NCI-H187 treated with DMSO at 0.1 percent for 48 hours (cell line): ENCODE data around the gene ADNP2.

Source experiments
- DNase-seq: peaks from one replicate; lab custom pipeline; 2025; lab: John Stamatoyannopoulos, UW

ADNP2 gene

DNA sequence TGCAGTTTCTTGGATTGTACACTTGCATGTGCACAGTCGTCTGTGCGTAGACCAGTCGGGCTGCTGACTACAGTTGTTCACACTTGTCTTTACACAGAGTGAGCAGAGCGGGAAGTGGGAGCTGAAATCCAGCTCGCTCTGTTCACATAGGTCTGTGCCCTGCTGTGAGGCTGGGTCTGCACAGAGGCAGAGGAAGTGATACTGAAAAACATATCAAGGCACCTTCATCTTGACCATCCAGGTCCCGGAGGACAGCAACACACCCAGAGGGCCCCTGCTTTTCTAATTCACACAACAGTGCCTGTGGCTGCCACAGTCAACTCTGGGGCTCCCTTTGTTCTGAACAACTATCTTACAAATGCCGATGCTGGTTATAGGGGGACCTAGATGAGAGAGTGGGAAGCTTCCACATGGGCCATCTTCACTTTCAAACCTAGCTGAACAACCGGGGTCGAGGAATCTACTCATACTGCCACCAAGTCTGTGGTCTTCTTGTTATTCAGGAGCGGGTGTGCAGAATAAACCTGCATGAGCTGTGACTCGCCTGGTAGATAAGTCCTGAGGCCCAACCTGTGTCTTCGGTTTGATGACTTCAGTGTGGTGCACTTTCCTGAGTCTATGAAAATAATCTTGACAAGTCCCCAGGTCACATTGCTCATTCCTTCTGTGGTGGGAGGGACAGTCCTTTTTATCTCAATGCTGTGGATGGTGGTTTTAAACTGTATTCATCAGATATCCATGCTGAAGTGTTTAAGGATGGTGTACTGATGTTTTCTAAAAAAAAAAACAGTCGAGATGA is 3.5 kb upstream of the ADNP2 start:
- DNase-seq: no peak

DNA sequence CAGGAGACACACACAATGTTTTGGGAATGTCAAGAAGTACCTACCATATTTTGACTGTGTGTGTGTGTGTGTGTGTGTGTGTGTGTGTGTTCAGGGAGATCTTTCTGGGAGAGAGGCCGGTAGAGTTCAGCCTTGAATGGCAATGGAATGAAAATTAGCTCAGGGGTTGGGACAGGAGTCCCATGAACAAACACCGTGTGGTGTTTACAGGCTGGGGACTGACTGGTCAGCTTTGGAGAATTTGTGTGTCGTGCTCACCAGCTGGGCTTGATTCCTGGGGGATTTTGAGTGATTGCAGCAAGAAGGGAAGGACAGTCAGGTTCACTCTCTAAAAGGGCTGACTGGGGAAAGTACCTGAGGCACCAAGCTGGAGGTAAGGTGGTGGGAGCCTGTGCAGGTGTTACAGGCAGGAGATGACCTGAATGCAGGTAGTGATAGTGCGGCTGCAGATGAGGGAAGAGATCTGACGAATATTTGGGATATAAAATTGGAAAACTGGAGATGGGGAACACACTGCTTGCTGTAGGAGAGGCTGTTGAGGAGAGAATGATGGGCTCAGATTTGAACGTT is 2.5 kb upstream of the ADNP2 start:
- no peak for DNase-seq

DNA sequence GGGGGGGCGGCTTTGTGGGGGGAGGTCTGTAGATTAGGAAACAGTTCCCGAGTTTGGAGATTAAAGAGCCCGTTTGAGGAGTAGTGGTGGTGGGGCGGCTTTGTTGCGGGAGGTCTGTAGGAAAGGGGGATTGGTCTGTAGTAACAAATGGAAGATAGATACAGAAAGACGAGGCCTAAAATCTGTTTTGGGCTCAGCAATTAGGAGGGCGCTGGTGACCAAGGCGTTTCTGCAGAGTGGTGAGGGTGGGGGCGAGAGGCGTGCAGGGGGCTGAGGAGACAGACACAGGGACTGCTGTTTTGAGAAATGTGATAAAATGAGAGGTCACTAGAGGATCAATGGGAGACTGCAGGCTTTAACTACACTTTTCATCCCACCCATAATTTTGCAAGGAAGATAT is 1.6 kb upstream of the ADNP2 start:
- no peak for DNase-seq

DNA sequence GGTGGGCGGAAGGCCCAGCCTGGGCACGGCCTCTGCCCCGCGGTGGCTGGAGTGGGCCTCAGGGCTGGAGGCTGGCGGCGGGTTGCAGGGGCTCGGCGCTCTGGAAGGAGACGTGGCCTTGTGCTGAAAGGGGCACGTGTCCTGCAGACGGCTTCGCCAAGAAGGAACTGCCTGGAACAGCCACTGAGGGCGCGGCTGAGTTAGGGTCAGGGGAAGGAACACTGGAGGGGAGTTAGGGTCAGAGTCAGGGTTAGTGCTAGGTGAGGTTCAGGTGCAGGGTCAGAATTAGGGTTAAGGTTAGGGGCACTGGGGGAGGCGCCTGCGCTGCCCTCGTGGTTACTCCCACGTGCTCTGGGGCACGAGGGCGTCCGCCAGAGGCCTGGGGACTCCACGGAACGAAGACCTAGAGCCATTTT is 933 bp upstream of the ADNP2 start:
- no peak for DNase-seq

DNA sequence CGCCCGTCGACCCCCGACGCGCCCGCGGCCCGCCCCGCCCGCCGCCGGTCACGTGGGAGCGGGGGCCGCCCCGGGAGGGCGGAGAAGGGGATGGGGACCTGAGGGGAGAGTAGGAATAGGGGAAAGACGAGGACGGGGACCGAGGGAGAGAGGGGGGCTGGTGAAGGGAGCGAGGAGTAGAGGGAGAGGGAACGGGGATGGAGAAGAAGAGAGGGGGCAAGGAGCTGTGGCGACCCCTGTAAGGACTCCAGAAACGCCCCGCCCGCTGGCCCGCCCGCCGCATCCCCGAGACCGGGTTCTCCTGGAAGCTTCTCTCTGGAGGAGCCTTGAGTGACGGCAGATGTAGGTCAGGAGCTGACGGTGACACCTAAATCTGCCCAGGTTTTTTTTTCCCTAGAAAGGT is 615 bp downstream of the ADNP2 start:
- DNase-seq: no peak

DNA sequence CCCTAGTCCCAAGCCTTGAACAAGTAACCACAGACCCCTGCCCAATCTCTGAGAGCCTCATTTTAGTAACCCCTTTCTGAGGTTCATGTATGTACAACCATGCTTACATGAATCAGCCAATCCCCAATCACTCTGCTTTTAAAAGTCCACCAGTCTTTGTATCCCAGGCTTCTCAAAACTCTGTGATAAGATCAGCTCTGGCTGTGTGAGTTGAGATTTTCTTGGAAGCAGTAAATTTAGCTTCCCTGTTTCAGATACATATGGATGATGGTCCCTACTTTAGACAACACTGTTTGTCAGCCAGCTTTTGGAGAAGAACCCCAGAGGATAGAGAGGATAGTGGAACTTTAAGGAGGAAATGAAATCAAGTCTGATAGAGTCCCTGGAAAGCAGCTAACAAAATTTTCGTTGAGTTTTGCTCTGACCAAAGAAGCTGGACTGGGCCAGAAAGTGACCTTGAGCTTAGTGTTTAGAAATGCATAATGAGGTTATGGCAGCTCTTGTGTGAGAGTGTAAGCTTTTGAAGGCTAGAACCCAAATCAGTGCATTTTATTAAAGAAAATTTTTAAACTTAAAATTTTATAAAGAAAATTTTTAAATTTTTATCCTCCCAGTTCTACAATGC is 3.7 kb downstream of the ADNP2 start:
- no peak for DNase-seq

DNA sequence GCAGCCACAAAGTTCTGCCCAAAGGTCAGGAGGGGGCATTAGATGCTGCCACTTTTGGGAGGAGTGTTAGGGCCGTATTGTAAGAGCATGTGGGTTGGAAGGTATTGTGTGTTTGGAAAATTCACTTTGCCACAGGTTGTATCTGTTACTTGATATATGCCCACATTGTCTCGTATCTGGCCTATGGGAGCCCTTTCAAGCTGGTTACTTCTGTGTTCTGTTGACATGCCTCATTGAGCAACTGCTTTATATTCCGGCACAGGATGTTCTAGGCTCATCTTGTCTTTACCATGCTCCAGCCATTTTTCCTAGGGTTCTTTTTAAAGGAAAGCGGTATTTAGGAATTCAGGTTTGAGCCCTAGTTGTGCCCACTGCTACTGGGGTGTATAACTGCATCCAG is 6.0 kb downstream of the ADNP2 start:
- no peak for DNase-seq

DNA sequence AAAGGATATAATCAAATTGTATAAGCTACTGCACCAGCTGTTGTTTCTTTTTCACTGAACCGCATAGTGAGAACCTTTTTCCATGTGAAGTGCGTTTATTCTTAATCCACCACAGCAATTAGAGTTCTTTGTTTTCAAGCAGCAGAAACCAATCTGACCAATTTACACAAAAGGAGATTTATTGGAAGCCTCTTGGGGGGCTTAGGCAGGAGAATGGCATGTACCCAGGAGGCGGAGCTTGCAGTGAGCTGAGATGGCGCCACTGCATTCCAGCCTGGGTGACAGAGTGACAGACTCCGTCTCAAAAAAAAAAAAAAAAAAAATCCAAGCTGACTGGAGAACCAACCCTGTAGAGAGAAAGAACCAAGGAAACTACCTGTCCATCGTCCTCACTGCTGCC is 10.0 kb downstream of the ADNP2 start:
- DNase-seq: no peak

DNA sequence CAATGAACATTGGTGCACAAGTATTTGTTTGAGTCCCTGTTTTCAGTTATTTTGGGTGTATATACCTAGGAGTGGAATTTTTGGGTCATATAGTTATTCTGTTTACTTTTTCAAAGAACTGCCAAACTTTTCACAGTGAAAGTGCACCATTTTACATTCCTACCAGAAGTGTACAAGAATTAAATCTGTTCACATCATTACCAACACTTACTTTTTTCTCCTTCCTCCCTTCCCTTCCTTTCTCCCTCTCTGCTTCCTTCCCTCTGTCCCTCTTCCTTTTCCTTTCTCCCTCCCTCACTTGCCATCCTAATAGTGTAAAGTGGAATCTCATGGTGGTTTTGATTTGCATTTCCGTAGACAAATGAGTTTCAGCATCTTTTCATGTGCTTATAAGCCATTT is 11.9 kb downstream of the ADNP2 start:
- DNase-seq: no peak

DNA sequence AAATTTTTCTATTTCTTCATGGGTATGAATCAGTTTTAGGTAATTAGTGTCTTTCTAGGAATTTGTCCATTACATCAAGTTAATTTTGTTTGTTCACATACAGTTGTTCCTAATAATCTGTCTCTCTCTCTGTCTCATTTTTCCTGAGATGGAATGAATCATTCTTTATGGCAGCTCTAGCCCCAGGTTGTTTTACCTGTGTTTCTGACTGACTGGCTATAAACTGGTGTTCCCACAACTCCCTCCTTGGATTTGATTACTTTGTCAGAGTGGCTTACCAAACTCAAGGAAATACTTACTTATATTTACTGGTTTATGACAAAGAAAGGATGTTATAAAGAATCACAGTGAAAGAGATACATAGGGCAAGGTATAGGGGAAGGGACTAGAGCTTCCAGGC is 15.1 kb downstream of the ADNP2 start:
- no peak for DNase-seq

DNA sequence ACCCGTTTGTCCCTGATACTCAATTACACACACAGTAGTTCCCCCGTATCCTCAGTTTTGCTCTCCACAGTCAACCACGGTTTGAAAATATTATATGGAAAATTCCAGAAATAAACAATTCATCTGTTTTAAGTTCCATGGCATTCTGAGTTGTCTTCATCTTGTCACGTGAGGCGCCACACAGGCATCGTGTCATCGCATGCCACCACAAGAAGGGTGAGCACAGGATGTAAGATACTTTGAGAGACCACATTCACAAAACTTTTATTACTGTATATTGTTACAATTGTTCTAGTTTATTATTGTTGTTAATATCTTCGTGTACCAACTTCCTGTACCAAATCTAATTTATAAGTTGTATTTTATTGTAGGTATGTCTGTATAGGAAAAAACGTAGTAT is 17.7 kb downstream of the ADNP2 start:
- DNase-seq: no peak

DNA sequence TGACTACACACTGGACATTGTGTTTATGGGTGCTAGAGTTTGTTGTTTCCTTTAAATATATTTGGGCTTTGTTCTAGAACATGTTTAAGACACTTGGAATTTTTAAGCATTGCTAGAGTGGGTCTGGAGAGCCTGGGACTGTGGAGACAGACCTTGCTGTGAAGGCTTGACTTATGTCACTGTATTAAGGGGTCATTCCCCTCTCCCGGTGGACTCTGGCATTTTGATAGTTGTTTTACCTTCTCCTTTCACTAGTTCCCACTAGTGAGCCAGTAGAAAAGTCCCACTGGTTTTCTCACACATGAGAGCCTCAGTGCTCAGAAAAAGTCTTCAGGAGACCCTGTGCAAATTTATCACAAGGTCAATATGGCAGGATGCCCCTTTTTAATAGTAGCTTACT is 18.6 kb downstream of the ADNP2 start:
- DNase-seq: no peak

DNA sequence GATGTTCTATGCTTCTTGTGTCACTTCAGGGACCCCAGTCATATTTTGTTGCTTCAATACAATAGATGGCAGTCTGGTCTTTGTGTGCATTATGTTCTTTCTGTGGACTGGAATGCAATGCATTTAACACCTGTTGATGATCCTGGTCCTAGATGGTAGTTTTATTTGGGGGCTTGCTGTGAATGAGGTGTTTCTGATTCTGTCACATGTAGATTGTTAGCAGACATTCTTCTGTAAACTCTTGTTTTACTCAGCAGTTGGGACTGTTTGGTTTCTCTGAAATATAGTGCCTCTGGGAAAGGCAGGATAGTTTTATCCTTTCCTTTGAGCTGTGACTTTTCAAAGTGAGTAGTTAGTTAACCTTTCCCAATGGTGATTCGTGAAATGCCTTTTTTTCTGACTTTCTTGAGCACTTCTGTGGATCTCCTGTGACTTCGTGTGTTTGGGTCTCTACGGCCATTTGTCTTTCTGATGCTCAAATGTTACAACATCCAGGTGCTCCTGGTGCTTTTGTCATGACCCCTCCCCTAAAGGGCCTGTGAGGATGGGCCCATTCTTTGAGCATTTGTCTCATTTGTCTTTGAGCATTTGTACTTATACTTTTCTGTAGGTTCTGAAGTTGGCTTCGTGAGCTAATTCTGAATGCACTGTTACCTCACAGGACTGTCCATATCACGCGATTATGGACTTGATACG is 20.8 kb downstream of the ADNP2 start:
- DNase-seq: no peak

DNA sequence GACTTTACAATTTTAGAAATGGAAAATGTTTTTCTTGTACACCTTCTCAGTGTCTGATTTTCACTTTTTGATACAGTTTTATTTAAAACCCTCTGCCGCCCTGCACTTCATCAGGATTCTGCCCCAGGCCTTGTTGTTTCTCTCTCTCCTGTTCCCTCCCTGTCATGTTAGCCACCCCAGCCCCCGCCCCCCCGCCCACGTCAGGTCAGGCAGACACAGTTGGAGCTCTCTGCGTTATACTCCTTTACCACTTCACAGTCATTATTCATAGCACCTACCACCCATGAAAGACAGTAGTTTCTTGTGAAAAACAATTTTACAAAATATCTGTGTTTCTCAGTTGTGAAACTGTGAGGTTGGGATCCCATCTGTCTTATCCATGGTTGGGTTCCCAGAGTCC is 21.5 kb downstream of the ADNP2 start:
- DNase-seq: no peak

DNA sequence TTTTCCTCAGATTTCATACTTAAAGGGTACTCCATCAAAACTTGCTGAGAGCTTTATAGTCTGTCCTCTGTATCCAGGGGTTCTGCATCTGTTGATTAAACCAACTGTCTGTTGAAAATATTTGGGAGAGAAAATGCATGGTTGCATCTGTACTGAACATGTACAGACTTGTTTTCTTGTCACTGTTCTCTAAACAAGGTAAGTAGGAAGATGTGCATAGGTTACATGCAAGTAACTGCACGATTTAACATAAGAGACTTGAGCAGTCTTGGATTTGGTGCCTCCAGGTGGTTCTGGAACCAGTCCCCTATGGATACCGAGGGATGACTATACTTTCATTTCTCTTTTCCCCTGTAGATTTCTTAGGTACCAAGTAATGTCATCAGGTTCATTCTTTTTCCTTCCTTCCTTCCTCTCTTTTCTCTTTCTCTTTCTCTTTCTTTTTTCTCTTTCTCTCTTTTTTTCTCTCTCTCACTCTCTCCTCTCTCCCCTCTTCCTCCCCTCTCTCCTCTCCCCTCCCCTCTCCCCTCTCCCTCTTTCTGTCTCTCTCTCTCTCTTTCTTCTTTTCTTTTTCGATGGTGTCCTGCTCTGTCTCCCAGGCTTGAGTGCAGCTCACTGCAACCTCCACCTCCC is 23.2 kb downstream of the ADNP2 start:
- no peak for DNase-seq

DNA sequence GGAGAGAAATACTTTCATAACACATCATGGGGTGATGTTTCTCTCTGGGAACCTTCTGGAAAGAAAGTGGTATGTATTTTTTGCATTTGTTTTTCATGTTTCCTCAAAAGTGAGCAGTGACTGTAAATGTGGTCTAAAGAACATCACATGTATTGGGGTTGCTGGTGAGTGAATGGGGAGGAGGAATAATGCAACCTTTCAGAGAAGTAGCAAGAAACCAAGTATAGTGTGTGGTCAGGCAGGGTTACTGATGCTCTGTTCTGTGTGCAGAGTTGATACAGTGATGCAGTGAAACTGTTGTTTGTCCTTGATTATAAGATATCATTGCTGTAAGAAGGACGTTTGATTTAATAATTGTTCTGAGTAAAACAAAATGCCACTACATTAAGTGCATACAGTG is 24.1 kb downstream of the ADNP2 start:
- DNase-seq: no peak

DNA sequence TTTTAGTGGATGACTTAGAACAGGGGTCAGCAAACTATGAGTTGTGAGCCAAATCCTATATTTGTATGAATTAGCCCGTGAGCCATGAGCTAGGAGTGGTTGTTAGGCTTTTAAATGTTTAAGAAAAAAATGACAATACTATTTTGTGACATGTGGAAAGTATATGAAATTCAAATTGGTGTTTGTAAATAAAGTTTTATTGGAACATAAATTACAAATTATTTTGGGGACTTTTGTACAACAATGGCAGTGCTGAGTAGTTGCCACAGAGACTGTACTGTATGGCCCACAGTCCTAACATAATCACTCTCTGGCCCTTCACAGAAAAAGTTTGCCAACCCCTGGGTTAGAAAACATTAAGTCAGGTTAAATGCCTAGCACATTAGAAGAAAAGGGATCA is 26.1 kb downstream of the ADNP2 start:
- DNase-seq: no peak

DNA sequence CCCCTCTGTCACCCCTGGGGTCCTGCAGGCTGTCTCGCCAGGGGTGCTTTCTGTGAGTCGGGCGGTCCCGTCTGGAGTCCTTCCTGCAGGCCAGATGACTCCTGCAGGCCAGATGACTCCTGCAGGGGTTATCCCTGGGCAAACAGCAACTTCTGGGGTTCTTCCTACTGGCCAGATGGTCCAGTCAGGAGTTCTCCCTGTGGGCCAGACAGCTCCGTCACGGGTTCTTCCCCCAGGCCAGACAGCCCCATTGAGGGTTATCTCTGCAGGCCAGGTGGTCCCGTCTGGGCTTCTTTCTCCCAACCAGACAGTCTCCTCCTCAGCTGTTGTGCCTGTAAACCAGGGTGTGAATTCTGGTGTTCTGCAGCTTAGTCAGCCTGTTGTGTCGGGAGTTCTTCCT is 27.6 kb downstream of the ADNP2 start:
- no peak for DNase-seq

DNA sequence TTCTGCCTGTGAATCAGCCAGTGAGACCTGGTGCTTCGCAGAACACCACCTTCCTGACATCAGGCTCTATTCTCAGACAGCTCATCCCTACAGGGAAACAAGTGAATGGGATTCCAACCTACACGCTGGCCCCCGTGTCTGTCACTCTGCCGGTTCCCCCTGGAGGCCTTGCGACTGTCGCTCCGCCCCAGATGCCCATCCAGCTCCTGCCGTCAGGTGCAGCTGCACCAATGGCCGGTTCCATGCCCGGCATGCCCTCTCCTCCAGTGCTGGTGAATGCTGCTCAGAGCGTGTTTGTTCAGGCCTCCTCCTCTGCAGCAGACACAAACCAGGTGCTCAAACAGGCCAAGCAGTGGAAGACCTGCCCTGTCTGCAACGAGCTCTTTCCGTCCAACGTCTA is 28.1 kb downstream of the ADNP2 start:
- no peak for DNase-seq

DNA sequence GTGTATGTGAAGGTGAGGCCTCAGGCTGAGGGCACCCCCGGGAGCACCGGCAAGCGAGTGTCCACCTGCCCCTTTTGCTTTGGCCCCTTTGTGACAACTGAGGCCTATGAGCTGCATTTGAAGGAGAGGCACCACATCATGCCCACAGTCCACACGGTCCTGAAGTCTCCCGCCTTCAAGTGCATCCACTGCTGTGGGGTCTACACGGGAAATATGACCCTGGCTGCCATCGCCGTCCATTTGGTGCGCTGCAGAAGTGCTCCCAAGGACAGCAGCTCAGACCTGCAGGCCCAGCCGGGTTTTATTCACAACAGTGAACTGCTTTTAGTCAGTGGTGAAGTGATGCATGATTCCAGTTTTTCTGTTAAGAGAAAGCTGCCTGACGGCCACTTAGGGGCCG is 28.9 kb downstream of the ADNP2 start:
- no peak for DNase-seq

DNA sequence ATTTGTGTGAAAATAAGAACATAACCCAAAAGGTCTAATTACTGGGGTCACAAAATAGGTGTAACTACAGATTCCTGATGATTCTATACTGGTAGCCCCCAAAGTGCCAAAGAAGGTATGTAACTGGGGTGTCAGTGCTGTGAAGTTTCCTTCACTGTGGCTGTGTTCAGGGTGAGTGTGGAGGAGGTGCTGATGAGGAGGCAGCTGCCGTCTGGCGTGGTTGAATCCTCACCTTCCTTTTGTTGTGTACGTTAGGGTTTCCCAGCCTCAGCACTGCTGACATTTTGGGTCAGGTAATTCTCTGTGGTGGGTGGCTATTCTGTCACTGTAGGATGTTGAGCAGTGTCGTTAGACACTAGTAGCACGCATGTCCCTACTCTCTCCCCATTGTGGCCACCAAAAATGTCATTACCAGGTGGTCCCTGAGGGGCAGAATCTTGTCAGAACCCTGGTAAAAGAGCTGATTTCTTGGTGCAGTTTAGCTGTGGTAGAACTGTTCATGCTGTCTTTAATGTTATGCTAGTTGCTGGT is 31.5 kb downstream of the ADNP2 start:
- no peak for DNase-seq

DNA sequence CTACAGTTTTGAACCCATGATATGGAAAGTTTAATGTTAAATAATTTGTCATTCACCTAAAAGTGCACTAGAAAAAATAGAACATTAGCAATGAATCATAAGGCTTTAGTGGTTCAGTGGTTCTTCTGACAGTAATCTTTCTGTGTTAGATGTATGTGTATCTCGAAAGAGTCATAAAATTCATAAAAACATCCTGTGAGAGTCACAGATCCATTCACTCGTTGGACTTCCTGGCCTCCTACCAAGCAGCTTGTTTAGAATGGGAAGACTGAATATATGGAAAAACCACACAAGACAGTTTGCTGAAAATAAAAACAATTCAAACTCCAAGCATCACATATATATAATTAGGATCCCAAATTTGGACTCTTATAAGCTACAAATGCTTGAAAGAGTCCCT is 34.8 kb downstream of the ADNP2 start:
- no peak for DNase-seq
